Erythroblast (primary cell): Measurements from ENCODE around the gene C6.
"Not testable (repeated sequence)": the region's sequence is repeated elsewhere in the genome, so short reads cannot be mapped to it uniquely, and the experiment has no call there.

Experiments used
- DNase-seq, 2 experiments: peaks; one replicate each; lab custom pipeline; 2025; lab: John Stamatoyannopoulos, UW
- GATA1 ChIP-seq: IDR thresholded peaks from 2 replicates; pipeline ENCODE4 v1.6.1; 2011; ENCODE audit warnings: low read depth, mild to moderate bottlenecking, control low read depth, low read length, moderate library complexity
- POLR2A ChIP-seq: IDR thresholded peaks from 2 replicates; pipeline ENCODE4 v1.6.1; 2011; ENCODE audit warnings: mild to moderate bottlenecking, low read length

The C6 gene

GRCh38 chr5:41213340-41213739 is at the start of gene C6:
C6 (minus strand) TSS chr5:41213532; CDS start chr5:41203230, 10,302 bp downstream.
- TF ChIP-seq POLR2A, result no peak
- no peak for DNase-seq

GRCh38 chr5:41256400-41256799 is 43.1 kb upstream of the C6 start:
- DNase-seq, result no peak

GRCh38 chr5:41253109-41253508 is 39.8 kb upstream of the C6 start:
- no peak for TF ChIP-seq GATA1
- TF ChIP-seq POLR2A, result no peak
- DNase-seq, result no peak

More at GRCh38 chr5:41256400-41256799, 43.1 kb upstream of the C6 start:
- TF ChIP-seq GATA1 (no peak), POLR2A (no peak)

GRCh38 chr5:41252036-41252435 is 38.7 kb upstream of the C6 start:
- TF ChIP-seq POLR2A (no peak), GATA1 (no peak)
- DNase-seq, result no peak

- no peak for DNase-seq
- TF ChIP-seq POLR2A, result no peak
- no peak for TF ChIP-seq GATA1
Measured at GRCh38 chr5:41250351-41250987, 37.1 kb upstream of the C6 start.

- no peak for DNase-seq
- TF ChIP-seq GATA1 (no peak), POLR2A (no peak)
Measured at GRCh38 chr5:41247135-41247534, 33.8 kb upstream of the C6 start.

GRCh38 chr5:41246376-41246775 is 33.0 kb upstream of the C6 start:
- no peak for TF ChIP-seq GATA1
- no peak for TF ChIP-seq POLR2A
- no peak for DNase-seq

GRCh38 chr5:41243558-41243957 is 30.2 kb upstream of the C6 start:
- DNase-seq, result no peak
- TF ChIP-seq GATA1, result no peak
- no peak for TF ChIP-seq POLR2A

GRCh38 chr5:41240985-41241384 is 27.7 kb upstream of the C6 start:
- no peak for TF ChIP-seq GATA1
- no peak for TF ChIP-seq POLR2A
- no peak for DNase-seq

GRCh38 chr5:41240390-41240789 is 27.1 kb upstream of the C6 start:
- TF ChIP-seq POLR2A (no peak), GATA1 (no peak)
- no peak for DNase-seq

GRCh38 chr5:41234475-41234874 is 21.1 kb upstream of the C6 start:
- TF ChIP-seq POLR2A, result no peak
- TF ChIP-seq GATA1, result no peak
- DNase-seq, result no peak

GRCh38 chr5:41232797-41233196 is 19.5 kb upstream of the C6 start:
- no peak for DNase-seq
- TF ChIP-seq POLR2A (no peak), GATA1 (no peak)

- not testable (repeated sequence) for DNase-seq
Measured at GRCh38 chr5:41230276-41230675, 16.9 kb upstream of the C6 start.

GRCh38 chr5:41223962-41224361 is 10.6 kb upstream of the C6 start:
- TF ChIP-seq POLR2A (no peak), GATA1 (no peak)

GRCh38 chr5:41219658-41220269 is 6.4 kb upstream of the C6 start:
- TF ChIP-seq GATA1 (no peak), POLR2A (no peak)
- no peak for DNase-seq

More at GRCh38 chr5:41223962-41224361, 10.6 kb upstream of the C6 start:
- no peak for DNase-seq
